ENCODE measurements around the gene RAB17. TPM values are rescaled to one million over a fixed set of nuclear protein-coding genes. Genes with fewer than 3 reads are reported as not detected.

The RAB17 gene
- total and polyA plus RNA-seq, 2 of the 4 experiments (the other 2 are of a cell fraction), result 0.41 TPM; not detected in 1

DNA sequence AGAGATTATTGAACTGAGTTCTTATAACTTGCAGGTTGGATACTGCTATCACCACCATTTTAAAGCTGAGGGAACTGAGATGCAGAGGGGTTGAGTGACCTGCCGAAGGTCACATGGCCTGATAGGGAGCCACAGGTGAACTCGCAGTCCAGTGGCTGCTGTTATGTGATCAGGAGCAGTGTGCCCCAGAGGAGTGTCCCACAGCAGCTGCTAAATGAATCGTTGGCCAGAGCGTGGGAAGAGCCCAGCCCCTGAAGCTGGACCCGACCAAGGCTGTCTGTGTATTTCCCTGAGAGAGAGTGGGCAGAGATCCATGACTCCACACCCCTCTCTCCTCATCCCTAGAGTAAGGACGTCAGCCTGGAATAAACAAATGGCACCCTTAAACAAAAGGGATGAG, 50.9 kb downstream of the RAB17 start:
- no peaks in the 10 kb centered on the region for H3K9me3 ChIP-seq (ENCODE audit: control insufficient read depth, insufficient read depth, low read length)
- H2AFZ ChIP-seq (replicated peaks; ENCODE audit: low read length, poor library complexity), result no peak overlapping the region
- H3K9me1 ChIP-seq (ENCODE audit: insufficient read depth, low read length), result peaks cover 3% of the 10 kb centered on the region; the same call in 1 of the 2 replicates
- H3K4me3 ChIP-seq (ENCODE audit: insufficient read depth, low read depth, low read length), result no peak overlapping the region
- dilution Hi-C loops (cut with HindIII; ENCODE audit: low sequenced_read_pairs, unreplicated experiment) (no loop called here), in situ Hi-C loops (cut with MboI; ENCODE audit: low sequenced_read_pairs) (no loop called here), intact Hi-C loops (cut with micrococcal nuclease) (no loop called here)
- H3K9ac ChIP-seq (ENCODE audit: low read depth, low read length), result no peak overlapping the region
- no peak overlapping the region for H2BK5ac ChIP-seq (ENCODE audit: low read depth, low read length, poor library complexity, severe bottlenecking)
- no peak for ATAC-seq (ENCODE audit: low read depth)
- no TSS peak for BruUV-seq (replicated peaks)
- H2AK9ac ChIP-seq (replicated peaks; ENCODE audit: low read depth, low read length, poor library complexity), result no peak overlapping the region
- no peak overlapping the region for H3K56ac ChIP-seq (ENCODE audit: extremely low read depth, insufficient read depth, low read length)
- H2AK5ac ChIP-seq (ENCODE audit: low read depth, low read length), result no peak overlapping the region
- H3K27ac ChIP-seq (ENCODE audit: insufficient read depth, low read length), result no peak overlapping the region
- no peaks in the 10 kb centered on the region for H3K36me3 ChIP-seq (ENCODE audit: control insufficient read depth, insufficient read depth, low read length)
- no peaks in the 10 kb centered on the region for H4K20me1 ChIP-seq (ENCODE audit: insufficient read depth, low read length)
- peaks cover 4% of the 10 kb centered on the region; the same call in 1 of the 2 replicates for H3K4me1 ChIP-seq (ENCODE audit: control insufficient read depth, insufficient read depth, low read length)
- no peak overlapping the region for H3K4ac ChIP-seq (ENCODE audit: low read depth, low read length)
- H3K14ac ChIP-seq (replicated peaks; ENCODE audit: low read depth, low read length), result no peak overlapping the region
- H2BK120ac ChIP-seq (ENCODE audit: low read depth, low read length), result no peak overlapping the region
- no peak overlapping the region for H4K8ac ChIP-seq (ENCODE audit: low read depth in 2 of 2, low read length in 2 of 2)
- CTCF ChIA-PET, result interaction anchor here (1.2 kb wide), 1 partner anchor 27 kb away, joined by 4 read pairs; no protein-coding TSS in a partner anchor
- H3K79me1 ChIP-seq (ENCODE audit: low read depth in 1 of 2, low read length in 2 of 2), result no peaks in the 10 kb centered on the region; a peak in 1 of 4 replicates
- 72% methylated on average over 3 of the region's 6 CpGs; no CpG with 5 or more reads in 1 of the 2 experiments for WGBS, 2 experiments (ENCODE audit: extremely low coverage in 2 of 2, insufficient read length in 1 of 2)
- no peak overlapping the region for H2BK15ac ChIP-seq (ENCODE audit: low read depth, low read length)
- H2BK20ac ChIP-seq (ENCODE audit: low read depth, low read length), result no peak overlapping the region
- no peak overlapping the region for H4K91ac ChIP-seq (ENCODE audit: insufficient read depth, low read depth, low read length)
- POLR2A ChIA-PET (ENCODE audit: unreplicated experiment), result no interaction called here
- no peak overlapping the region for H3K23ac ChIP-seq (ENCODE audit: low read depth, low read length)
- no peak overlapping the region for H4K5ac ChIP-seq (ENCODE audit: low read depth, low read length)
- H3K18ac ChIP-seq (ENCODE audit: low read depth, low read length), result no peak overlapping the region
- H3K4me2 ChIP-seq (ENCODE audit: low read depth, low read length), result no peak overlapping the region
- TF ChIP-seq RAD21 (IDR thresholded peaks at IDR 0.05; ENCODE audit: low read length) (no peak), RFX5 (IDR thresholded peaks at IDR 0.05; ENCODE audit: low read depth, low read length) (no peak), CHD1 (IDR thresholded peaks at IDR 0.05; ENCODE audit: low read depth, low read length) (no peak), BHLHE40 (IDR thresholded peaks at IDR 0.05; ENCODE audit: low read depth, low read length) (no peak), MXI1 (IDR thresholded peaks at IDR 0.05; ENCODE audit: borderline replicate concordance, low read depth, low read length) (no peak), MAFK (IDR thresholded peaks at IDR 0.05; ENCODE audit: low read depth, low read length) (no peak), POLR2A (IDR thresholded peaks at IDR 0.05; ENCODE audit: low read depth, low read length) (no peak), NFE2L2 (IDR thresholded peaks at IDR 0.05; ENCODE audit: low read depth, low read length) (no peak)
- TF ChIP-seq, protein P1, sequence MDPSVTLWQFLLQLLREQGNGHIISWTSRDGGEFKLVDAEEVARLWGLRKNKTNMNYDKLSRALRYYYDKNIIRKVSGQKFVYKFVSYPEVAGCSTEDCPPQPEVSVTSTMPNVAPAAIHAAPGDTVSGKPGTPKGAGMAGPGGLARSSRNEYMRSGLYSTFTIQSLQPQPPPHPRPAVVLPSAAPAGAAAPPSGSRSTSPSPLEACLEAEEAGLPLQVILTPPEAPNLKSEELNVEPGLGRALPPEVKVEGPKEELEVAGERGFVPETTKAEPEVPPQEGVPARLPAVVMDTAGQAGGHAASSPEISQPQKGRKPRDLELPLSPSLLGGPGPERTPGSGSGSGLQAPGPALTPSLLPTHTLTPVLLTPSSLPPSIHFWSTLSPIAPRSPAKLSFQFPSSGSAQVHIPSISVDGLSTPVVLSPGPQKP (IDR thresholded peaks at IDR 0.05; ENCODE audit: borderline replicate concordance, low read depth, low read length), result no peak
- peak; percentile 11 for DNase-seq
- H3K27me3 ChIP-seq (ENCODE audit: control insufficient read depth, insufficient read depth, low read length), result no peaks in the 10 kb centered on the region

All from IMR-90 (cell line).